Measurements from ENCODE around the gene DDX20.

DDX20 gene

DNA sequence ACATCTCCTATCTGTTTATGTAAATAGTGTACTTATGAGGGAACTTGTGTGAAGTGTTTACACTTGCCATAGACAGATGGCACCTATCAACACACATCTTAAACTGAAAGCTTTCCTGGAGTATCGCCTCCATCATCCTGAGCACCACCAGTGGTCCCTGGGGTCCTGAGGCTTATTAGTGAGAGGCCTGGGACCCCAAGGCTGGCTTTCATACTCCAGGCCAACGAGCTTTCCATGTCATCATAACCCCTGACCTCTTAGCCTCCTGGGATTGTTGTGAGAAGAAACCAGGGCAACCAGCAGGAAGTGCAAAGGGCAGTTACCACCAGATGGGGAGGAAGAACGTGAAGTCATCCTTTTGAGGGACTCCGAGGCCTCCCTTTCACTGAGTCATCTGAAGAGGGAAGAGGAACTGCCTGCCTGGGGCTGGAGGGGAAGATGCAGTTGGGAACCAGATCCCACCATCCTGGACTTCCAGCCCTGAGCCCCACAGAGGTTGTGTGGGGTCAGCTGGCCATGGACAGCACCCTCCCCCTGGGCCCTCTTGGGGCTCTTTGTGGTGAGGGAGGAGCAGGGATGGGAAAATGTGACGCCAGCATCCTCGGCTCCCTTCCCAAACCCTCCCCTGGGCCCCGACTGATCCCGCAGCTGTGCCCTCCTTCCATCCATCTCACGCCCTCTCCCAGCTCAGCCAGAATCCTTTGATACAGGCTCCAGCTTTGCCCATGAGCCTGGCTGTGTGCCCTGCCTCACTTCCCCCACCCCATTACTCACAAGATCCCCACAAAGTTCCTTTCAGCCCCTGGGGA is 22.3 kb upstream of the DDX20 start:
- DNase-seq = peak; percentile 36

DNA sequence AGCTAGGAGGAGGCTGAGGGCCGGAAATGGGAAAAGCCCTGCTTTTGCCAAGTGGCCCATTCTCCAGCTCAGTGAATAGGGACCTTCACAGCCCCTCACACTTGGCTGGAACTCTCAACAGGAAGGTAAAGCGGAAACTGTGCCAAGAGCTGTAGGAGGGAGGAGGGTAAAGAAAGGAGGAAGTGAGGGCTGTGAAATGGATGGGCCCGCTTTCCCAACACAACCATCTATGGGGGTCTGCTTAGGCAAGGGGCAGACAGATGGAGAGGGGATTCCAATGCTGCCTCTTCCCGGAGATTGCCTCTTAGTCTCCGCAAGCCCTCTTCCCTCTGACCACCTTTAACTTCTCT is 21.7 kb upstream of the DDX20 start:
- DNase-seq = no peak

DNA sequence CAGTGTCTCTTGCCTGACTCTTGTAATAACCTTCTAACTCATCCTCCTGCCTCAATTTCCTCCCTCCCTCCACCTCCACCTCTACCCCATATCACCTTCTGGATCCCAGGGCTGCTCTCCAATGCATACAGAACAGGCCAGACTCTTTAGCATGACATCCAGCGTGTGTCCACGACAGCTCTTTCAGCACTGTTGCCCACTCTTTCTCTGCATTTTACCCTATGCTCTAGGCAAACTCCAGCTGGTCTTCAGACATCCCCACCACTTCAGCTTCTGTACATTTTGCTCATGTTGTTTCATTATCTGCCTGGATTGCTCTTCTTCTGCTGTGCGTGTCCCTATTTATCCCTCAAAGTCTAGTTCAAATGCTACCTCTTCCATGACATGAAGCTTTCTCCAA is 21.3 kb upstream of the DDX20 start:
- DNase-seq = peak; percentile 37

GRCh38 chr1:111734856-111735255 is 20.8 kb upstream of the DDX20 start:
- DNase-seq = peak; percentile 10

GRCh38 chr1:111735321-111735720 is 20.4 kb upstream of the DDX20 start:
- no peak for DNase-seq

DNA sequence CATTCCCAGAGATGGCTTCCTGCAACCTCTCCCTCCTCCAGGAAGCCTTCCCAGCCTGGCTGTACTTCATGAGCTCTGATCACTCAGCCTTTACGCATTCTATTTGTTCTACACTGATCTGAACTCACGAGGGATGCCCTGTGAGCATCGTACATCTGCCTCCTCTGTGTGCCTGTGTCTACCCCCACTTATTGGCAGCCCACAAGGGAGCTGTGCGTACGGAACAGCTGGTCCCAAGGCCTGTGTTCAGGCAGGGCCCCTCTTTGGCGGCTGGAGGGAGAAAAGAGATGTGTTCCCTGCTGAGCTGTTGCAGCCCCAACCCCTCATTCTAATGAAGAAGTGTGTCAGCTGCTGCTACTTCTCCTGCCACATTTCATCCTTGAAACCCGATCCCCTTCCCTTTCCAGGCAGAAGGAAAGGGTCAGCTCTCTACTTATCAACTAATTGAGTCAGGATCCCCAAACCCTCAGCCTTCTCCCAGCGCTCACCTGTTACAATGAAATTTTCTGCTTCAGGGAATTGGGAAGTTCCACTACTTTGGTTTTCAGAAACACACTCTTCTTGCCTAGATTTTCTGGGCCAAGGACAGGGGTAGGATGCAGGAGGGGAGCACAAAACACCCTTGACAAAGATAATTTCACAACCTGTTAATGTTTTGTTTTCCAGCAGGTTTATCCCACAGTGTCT is 19.7 kb upstream of the DDX20 start:
- peak; percentile 36 for DNase-seq

GRCh38 chr1:111736548-111737215 is 19.0 kb upstream of the DDX20 start:
- peak; percentile 46 for DNase-seq

- peak; percentile 49 for DNase-seq
Measured at GRCh38 chr1:111737216-111738132, 18.2 kb upstream of the DDX20 start.

- no peak for DNase-seq
Measured at GRCh38 chr1:111738133-111738435, 17.6 kb upstream of the DDX20 start.

DNA sequence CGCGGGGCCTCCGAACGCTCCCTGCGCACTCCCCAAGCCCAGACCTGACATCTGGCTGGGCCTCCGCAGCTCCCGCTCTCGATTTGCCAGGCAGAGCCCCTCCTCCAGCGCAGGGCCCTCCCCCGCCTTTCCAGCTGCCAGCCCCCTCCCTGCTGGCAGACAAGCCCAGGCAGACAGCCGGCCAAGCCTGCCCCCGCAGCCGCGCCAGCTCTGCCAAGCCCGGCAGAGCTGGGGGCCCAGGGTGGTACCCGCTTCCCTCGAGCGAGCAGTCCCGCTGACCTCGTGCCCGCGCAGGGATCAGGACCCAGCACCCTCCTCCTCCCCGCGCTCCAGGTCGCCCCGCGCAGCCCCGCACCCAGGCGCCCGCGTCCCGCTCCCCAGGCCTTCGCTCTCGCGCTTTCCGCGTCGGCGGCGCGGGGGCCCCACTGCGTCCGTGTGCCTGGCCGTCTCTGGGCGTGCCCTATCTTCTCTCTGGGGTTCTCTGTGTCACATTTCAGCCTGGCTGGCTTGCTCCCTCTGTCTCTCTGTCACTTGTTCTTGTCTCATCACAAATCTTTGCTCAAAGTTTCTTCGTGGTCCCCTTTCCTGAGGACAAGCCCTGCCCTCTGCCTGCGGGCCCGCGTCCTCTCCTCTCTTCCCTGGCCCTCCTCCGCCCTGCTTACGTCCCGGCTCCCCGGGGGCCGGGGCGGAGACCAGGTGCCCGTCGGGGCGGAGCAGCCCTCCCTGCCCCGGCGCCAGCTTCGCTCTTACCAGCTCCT is 17.1 kb upstream of the DDX20 start:
- no peak for DNase-seq

DNA sequence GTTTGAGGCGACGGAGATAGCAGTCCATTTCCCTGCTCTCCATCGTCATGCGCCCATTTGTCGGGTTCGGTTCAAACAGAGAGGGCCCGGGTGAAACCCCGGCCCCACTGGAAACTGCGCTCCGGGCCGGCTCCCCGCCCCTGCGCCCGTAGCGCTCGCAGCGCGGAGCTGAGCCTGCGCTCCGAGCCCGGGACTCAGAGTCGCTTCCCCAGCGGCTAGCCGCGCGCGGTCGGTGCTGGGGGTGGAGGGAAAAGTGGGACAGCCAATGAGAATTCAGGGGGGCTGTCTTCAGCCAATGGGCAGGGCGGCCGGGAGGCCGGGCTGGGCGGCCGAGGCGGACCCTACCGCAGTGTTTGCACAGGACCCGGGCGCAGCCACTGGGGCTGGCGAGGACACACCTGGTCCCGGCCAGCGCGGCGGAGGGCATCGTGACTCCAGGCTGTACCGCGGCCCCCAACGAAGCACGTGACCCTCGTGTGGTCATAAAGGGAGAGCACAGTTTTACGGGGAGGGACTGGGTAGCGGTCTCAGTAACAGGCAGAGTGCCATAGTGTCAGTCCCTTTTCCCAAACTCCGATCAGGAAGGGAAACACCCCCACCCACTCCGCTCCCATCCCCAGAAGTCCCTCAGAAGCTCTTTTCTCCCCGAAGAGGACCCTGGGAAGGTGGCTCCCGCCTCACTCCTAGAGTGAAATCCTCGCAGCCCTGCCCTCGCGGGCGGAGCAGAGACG is 16.3 kb upstream of the DDX20 start, which contains the start of gene INKA2:
Gene INKA2, minus strand, starts transcription at position 202 of the 731 bp plus-strand sequence. Its CDS starts 153 bp downstream, at position 49.
- peak; percentile 88 for DNase-seq

DNA sequence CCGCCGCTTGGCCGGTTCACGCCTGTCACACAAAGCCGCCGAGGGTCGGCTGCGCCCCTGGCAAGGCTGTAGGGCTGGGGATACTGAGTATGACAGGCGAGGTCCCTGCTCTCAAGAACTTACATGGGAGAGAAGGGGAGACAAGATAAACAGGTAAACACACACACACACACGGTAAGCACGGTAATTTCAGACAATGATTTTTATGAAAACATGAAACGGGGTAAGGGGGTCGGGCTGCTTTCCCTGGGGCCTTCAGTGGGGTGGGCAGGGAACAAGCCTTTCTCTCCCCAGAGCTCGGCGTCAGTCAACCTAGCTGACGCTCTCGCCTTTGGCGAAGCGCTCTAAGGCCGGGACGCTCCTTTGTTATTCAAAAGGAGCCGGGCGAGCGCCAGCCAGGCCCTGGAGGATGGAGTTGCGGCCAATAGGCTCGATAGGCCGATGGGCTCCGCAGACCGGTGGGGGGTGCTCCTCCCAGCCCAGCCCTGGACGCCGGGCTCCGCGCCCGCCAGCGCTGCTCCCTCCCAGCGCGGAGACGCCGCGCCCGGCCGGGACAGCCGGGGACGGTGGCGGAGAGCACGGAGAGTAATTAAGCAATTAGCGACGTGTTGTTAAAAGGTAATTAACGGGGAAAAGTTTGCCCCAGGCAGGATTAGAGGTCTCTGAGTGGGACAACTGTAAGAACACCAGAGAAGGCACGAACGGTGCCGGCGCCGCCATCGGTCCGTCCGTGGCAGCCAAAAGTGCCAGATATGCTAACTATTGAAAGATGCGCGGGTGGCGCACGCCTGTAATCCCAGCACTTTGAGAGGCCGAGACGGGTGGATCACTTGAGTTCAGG is 15.6 kb upstream of the DDX20 start:
- peak; percentile 64 for DNase-seq

GRCh38 chr1:111742292-111742691 is 13.4 kb upstream of the DDX20 start:
- DNase-seq = peak; percentile 23

GRCh38 chr1:111742938-111743549 is 12.7 kb upstream of the DDX20 start:
- peak; percentile 45 for DNase-seq

DNA sequence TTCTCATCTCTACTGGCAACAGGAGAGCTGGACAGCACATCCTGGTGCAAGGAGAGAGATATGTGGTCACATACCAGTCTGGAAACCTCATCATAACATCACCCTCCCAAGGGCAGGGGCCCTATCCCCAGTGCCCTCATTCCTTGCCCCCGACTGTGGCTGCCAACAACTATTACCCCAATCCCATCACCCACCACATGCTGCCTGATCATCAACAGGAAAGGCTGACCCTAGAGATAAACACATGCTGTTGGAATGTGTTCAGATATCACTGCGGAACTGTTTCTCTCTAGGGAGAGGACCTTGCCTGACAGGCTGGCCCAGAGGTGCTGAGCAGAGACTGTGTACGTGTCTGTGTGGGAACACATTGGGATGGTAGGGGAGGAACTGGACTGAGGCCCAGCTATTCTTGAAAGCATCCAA is 12.0 kb upstream of the DDX20 start:
- DNase-seq = peak; percentile 33

- peak; percentile 45 for DNase-seq
Measured at GRCh38 chr1:111745675-111746613, 9.8 kb upstream of the DDX20 start.

DNA sequence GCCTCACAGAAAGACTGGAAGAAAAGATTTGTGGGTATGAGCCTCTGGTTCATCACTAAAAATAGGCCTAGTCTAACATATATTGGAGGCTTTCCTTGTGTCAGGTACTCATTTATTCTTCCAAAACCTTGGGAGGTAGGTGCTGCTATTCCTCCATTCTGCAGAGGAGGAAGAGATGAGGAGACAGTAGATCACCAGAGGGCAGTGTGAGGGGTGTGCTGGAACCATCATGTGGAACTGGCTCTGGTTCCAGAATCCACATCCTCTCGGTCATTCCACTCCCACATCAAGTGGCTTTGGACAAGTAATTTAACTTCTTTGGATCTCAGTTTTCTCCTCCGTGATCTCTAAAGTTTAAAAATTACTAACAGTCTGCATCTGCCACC is 9.1 kb upstream of the DDX20 start:
- DNase-seq = no peak

DNA sequence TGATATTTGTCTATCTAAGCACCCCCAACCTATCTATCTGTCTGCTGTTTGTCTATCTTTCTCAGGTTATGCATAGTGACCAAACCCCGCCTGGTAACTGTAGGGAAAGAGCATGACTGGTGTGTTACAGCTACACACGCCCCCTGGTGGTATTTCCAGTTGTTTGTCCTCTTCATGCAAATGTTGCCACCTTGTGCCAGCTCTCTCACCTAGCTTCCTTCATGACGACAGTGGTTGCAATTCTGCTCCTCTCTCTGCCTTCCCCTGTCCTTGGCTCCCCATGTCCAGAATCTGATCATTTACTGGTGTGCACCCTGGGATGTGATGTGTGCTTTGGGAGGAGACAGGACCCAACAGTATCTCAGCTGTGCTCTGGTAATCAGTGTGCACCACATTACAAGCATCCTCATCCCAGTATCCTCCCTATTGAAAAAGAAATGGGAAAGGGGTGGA is 8.4 kb upstream of the DDX20 start:
- peak; percentile 77 for DNase-seq

DNA sequence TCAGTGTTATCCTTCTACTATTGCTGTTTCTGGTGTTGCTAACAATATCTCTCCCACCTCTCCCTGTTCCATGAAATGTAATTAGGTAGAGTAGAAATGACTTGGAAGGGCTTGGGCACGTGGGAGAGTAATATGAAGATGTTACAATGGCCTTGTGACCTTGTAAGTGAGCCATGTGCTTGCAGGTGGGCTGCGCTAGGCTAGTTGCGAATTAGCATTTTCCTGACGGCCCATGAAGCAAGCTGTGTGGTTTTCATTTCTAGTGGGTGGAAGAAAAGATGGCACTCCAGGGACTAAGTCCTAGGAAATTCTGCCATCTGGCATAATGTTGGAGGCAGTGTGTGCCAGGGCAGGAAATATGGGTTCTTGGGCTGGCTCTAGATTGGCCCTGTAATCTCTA is 7.8 kb upstream of the DDX20 start:
- DNase-seq = no peak

All from activated CD8-positive, alpha-beta memory T cell treated with anti-CD3 and anti-CD28 coated beads, Interleukin-2, amount 50 U/mL, for 48 hours (primary cell).